Activated CD4-positive, alpha-beta T cell treated with anti-CD3 and anti-CD28 coated beads, Interleukin-2, Interleukin-4, amounts not matched to agents 100 ng/mL and 50 ng/mL, durations not matched to agents 16 hours and 8 hours (primary cell): ENCODE results near the gene ST6GAL1.
"Not testable (repeated sequence)": the region's sequence is repeated elsewhere in the genome, so short reads cannot be mapped to it uniquely, and the experiment has no call there.

Experiments
- DNase-seq: peaks from one replicate; pipeline ENCODE4 v3.0.0-alpha.2; 2020; ENCODE audit warnings: low spot score

ST6GAL1 gene

GRCh38 chr3:186967686-186968085 is 37.4 kb downstream of the ST6GAL1 start:
- no peak for DNase-seq

- no peak for DNase-seq
These were observed 39.3 kb downstream of the ST6GAL1 start for GRCh38 chr3:186969607-186970006.

- DNase-seq: not testable (repeated sequence)
These were observed 40.8 kb downstream of the ST6GAL1 start for GRCh38 chr3:186971106-186971505.

- DNase-seq: no peak
These were observed 41.3 kb downstream of the ST6GAL1 start for GRCh38 chr3:186971578-186971977.

GRCh38 chr3:186973702-186974101 is 43.4 kb downstream of the ST6GAL1 start:
- DNase-seq: no peak

- no peak for DNase-seq
These were observed 44.5 kb downstream of the ST6GAL1 start for GRCh38 chr3:186974824-186975313.

GRCh38 chr3:186975726-186976125 is 45.4 kb downstream of the ST6GAL1 start:
- DNase-seq: no peak

GRCh38 chr3:186976837-186977750 is 46.8 kb downstream of the ST6GAL1 start:
- DNase-seq: no peak

- no peak for DNase-seq
These were observed 48.4 kb downstream of the ST6GAL1 start for GRCh38 chr3:186978712-186979111.

- no peak for DNase-seq
These were observed 49.5 kb downstream of the ST6GAL1 start for GRCh38 chr3:186979852-186980251.

GRCh38 chr3:186980989-186981388 is 50.7 kb downstream of the ST6GAL1 start:
- no peak for DNase-seq

- no peak for DNase-seq
These were observed 53.3 kb downstream of the ST6GAL1 start for GRCh38 chr3:186983659-186984058.

GRCh38 chr3:186984064-186984463 is 53.7 kb downstream of the ST6GAL1 start:
- no peak for DNase-seq

- no peak for DNase-seq
These were observed 55.5 kb downstream of the ST6GAL1 start for GRCh38 chr3:186985661-186986364.

- no peak for DNase-seq
These were observed 56.1 kb downstream of the ST6GAL1 start for GRCh38 chr3:186986406-186986805.

GRCh38 chr3:186986816-186987215 is 56.5 kb downstream of the ST6GAL1 start:
- no peak for DNase-seq

- no peak for DNase-seq
These were observed 58.5 kb downstream of the ST6GAL1 start for GRCh38 chr3:186988806-186989205.

GRCh38 chr3:186989429-186989828 is 59.1 kb downstream of the ST6GAL1 start:
- no peak for DNase-seq

GRCh38 chr3:186990277-186990676 is 60.0 kb downstream of the ST6GAL1 start:
- no peak for DNase-seq

GRCh38 chr3:186990878-186991308 is 60.6 kb downstream of the ST6GAL1 start:
- no peak for DNase-seq

- no peak for DNase-seq
These were observed 61.1 kb downstream of the ST6GAL1 start for GRCh38 chr3:186991470-186991869.

- DNase-seq: not testable (repeated sequence)
These were observed 61.8 kb downstream of the ST6GAL1 start for GRCh38 chr3:186992096-186992495.

GRCh38 chr3:186993210-186993782 is 63.0 kb downstream of the ST6GAL1 start:
- DNase-seq: no peak
